ENCODE data around the gene WWTR1. TPM values are rescaled to one million over a fixed set of nuclear protein-coding genes. Genes with fewer than 3 reads are reported as not detected.

Gene WWTR1
- total RNA-seq, 2 donors from 2014 or later, result 0.99 to 1.2 TPM

DNA sequence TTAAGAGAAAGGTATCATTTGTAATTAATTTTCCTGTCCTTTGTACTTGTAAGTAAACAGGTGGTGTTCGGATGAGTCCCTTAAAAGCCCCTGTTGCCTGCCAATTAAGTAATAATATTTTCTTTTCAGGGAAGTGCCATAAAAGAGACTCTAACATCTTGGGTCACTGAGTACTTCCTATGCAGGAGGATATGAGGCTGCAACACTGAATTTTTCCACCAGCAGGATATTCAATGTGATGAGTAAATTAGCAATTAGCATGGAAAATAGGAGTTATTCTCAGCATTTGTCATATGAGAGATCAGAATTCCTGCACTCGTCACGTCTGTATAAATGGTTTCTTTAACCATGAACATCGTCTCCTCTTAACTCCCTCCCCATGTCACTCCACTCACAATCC, 45.4 kb downstream of the WWTR1 start:
- Mint-ChIP-seq H3K36me3 (no peaks in the 10 kb centered on the region), H3K9me3 (no peaks in the 10 kb centered on the region), H3K27ac (no peak overlapping the region)
- no peak for ATAC-seq
- no peak for DNase-seq (ENCODE audit: low spot score in 2 of 2)

DNA sequence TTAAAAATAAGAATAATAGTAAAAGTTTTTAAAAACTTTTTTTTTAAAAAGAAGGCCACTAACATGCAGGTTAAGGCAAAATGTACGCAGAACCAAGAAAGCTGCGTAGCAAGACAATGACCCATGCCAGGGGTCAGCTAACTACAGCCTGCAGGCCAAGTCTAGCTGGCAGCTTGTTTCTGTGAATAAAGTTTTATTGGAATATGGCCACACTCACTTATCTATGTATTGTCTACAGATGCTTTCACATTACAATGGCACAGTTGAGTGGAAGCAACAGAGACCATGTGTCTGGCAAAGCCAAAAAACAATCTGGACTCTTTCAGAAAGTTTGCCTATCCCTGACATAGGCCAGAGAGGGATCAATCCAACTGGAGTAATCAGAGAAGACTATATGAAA, 46.7 kb downstream of the WWTR1 start:
- no peak for ATAC-seq
- no peak overlapping the region for H3K27ac Mint-ChIP-seq

DNA sequence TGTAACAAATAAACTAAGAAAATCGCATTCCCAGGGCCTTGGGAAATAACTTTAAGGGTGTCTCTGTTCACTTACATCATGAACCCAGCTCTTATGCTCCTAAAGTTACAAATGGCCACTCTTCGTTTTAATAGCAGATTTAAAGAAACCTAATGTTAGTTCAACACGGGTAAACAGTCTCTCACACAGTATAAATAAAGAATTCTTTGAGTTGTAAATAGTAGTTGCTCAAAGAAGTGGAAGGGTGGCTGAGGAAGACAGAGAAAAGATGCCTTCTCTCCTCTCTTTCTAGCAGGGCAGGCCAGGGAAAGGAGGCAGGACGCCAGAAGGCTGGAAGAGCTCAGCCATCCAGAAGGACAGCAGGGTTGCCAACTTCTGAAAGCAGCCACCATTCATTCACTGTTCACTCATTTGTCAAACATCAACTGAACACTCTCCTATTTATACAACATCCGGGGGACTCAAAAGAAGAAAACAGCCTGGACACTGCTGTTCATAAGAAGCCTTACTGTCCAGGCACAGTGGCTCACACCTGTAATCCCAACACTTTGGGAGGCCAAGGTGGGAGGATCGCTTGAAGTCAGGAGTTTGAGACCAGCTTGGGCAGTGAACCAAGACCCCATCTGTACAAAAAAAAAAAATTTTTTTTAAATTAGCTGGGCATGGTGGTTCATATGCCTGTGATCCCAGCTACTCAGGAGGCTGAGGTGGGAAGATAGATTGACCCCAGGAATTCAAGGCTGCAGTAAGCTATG, 47.3 kb downstream of the WWTR1 start:
- Mint-ChIP-seq H3K9me3 (no peaks in the 10 kb centered on the region), H3K36me3 (no peaks in the 10 kb centered on the region), H3K27ac (no peak overlapping the region)
- DNase-seq (ENCODE audit: low spot score in 2 of 2) (no peak), ATAC-seq (no peak)

More for the DNA sequence above, 46.7 kb downstream of the WWTR1 start:
- H3K9me3 Mint-ChIP-seq, result no peaks in the 10 kb centered on the region
- DNase-seq (ENCODE audit: low spot score in 2 of 2), result no peak
- no peaks in the 10 kb centered on the region for H3K36me3 Mint-ChIP-seq

DNA sequence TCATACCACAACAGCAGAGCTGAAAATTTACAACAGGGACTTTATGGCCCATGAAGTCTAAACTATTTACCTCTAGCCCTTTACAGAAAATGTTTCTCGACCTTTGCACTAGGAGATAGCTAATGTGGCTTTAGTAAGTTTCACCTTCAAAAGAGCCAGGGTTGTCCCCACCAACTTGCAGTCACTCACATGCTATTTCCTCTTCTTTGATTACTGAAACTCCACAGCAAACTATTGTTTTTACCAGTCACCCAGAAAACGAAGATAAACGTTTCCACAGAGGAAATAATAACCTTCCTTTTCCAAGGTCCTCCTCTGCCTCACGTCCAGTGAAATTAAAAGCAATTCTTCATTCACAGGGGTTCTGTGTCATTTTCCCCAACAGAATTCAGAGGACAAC, 48.2 kb downstream of the WWTR1 start:
- H3K9me3 Mint-ChIP-seq, result no peaks in the 10 kb centered on the region
- DNase-seq (ENCODE audit: low spot score in 2 of 2), result no peak
- H3K36me3 Mint-ChIP-seq, result no peaks in the 10 kb centered on the region
- no peak overlapping the region for H3K27ac Mint-ChIP-seq
- ATAC-seq, result no peak

DNA sequence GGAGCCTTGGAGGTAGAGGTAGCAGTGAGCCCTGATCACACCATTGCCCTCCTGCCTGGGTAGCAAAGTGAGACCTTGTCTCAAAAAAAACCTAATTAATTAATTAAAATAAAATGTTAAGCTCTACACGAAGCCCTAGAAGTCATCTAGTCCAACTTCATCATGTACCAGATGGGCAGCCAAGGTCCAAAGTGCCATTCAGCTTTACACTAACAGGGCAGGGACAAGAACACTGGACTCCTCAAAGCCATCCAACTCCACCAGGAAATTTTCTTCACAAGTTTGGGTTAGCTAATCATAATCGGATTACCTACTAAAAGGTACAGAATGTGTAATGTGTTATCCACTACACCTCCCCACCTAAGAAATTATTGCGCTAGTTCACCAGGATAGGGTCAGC, 48.8 kb downstream of the WWTR1 start:
- ATAC-seq (no peak), DNase-seq (ENCODE audit: low spot score in 2 of 2) (no peak)
- no peaks in the 10 kb centered on the region for H3K36me3 Mint-ChIP-seq
- no peak overlapping the region for H3K27ac Mint-ChIP-seq
- H3K9me3 Mint-ChIP-seq, result no peaks in the 10 kb centered on the region

DNA sequence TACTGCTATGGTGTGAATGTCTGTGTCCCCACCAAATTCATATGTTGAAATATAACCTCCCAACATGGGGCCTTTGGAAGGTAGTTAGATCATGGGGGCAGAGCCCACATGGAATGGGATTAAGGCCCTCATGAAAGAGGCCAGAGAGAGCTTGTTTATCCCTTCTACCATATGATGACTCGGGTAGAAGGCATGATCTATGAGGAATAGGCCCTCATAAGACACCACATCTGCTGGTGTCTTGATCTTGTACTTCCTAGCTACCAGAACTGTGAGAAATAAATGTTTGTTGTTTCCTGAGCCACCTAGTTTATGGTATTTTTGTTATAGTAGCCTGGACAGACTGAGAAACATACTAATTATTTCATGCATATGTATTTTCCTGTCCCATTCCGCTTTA, 51.9 kb downstream of the WWTR1 start:
- DNase-seq (ENCODE audit: low spot score in 2 of 2) (no peak), ATAC-seq (no peak)
- H3K27ac Mint-ChIP-seq, result no peak overlapping the region
- H3K9me3 Mint-ChIP-seq, result no peaks in the 10 kb centered on the region
- H3K36me3 Mint-ChIP-seq, result no peaks in the 10 kb centered on the region

DNA sequence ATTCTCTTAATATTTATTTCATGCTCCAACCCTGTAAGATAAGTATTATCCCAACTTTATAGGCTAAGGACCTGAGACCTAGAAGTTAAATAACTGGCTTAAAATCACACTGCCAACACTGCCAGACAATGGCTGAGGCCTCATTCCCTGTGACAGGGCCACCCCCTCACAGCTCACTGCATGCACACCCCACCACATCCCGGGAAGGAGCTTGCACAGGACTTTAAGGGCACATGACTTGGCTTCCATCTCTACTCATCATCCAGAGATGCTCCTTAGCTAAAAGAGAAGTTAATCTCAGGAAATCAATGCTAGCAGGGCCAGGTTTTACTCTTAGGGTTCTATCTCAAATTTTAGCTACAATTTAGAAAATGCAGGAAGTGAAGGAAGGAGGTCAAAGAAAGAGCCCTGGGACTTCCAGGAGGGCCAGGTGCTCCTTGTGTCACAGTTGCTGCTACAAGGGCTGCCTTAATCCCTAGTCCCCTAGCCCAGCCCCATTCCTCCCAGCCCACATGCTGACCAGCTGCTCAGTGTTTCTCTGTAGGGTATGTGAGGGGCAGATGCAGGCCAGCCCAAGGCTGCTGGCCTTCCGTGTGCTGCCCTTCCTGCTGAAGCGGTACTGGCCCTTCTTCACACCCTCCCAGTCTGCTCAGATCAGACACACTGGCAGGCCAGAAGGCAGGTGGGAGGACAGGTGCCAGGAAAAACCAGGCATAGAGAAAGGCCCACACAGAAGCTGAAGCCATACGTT, 53.5 kb downstream of the WWTR1 start:
- DNase-seq (ENCODE audit: low spot score in 2 of 2), result no peak
- Mint-ChIP-seq H3K36me3 (no peaks in the 10 kb centered on the region), H3K9me3 (no peaks in the 10 kb centered on the region), H3K27ac (no peak overlapping the region)
- ATAC-seq, result no peak

DNA sequence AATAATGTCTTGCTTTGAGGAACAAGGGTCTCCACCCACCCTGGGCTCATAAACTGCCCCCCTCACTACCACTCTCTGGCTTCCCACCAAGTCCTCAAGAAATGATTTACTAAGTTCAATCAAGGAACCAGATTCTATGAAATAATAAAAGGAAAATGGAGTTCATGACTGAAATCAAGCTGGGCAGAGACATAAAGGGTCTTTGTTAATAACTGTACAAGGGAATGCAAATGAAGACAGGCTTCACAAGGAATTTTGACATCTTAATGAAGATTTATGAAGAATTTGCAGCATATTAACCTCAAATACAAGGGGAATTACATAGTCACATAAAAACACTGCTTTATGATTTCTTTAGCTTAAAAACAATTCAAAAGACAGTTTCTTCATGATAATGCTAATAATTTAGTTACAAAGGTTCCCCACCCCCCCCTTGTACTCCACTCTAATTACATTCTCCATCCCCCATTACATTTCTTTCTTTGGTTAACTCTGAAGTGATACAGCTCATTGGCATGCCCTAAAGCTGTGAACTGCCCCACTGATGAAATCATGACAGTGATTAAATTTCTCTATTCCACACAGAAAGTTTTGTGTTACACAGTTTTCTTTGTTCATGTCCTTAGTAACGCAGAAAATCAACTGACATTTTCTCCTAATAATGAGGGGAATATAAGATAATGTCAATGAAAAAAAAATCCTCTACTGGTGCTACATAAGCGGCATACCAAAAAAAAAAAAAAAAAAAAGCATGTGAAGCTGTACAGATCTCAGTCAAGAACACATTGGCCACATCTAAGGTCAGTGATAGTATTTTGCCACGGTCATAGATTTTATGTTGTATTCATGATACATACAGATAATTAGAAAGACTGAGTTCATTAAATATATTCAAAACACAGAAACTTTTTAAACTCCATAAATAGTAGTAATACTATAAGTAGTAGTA, 54.4 kb downstream of the WWTR1 start:
- DNase-seq (ENCODE audit: low spot score in 2 of 2) (no peak), ATAC-seq (no peak)
- Mint-ChIP-seq H3K36me3 (no peaks in the 10 kb centered on the region), H3K27ac (no peak overlapping the region), H3K9me3 (no peaks in the 10 kb centered on the region)

DNA sequence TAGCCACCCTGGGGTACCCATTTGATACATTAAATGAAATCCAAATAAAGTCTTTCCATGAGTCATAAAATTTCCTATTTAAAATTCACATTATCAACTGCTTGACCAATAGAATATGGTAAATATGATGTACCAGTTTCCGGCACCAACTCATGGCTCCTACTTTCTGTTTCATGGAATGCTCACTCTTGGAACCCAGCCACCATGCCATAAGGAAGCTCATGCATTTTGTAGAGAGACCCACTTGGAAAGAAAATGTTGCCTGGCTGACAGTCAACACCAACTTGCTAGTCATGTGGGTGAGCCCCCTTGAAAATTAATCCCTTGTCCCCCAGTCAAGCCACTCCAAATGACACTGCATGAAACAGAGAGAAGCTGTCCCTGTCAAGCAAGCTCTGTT, 57.2 kb downstream of the WWTR1 start:
- ATAC-seq (no peak), DNase-seq (ENCODE audit: low spot score in 2 of 2) (no peak)
- no peaks in the 10 kb centered on the region for H3K9me3 Mint-ChIP-seq
- no peak overlapping the region for H3K27ac Mint-ChIP-seq
- no peaks in the 10 kb centered on the region for H3K36me3 Mint-ChIP-seq

DNA sequence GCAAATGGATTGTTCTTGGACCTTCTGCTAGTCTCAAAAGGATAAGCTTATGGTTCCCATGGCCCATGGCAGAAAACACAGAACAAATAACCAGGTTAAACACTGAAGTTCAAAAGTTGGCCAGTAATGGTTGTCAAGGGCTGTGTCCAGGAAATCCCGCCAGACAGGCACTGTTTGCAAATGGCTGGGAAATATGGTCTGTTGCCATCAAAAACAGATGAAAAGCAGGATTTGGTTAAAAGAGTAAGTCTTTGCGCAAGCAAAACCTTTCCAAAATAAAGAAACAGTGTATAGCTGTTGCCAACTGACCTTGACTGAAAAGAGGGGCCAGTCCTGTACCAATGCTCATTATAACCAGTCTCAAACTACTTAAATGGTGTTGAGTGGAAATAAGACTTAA, 58.6 kb downstream of the WWTR1 start:
- no peak for ATAC-seq
- Mint-ChIP-seq H3K27ac (no peak overlapping the region), H3K9me3 (no peaks in the 10 kb centered on the region), H3K36me3 (no peaks in the 10 kb centered on the region)
- no peak for DNase-seq (ENCODE audit: low spot score in 2 of 2)

DNA sequence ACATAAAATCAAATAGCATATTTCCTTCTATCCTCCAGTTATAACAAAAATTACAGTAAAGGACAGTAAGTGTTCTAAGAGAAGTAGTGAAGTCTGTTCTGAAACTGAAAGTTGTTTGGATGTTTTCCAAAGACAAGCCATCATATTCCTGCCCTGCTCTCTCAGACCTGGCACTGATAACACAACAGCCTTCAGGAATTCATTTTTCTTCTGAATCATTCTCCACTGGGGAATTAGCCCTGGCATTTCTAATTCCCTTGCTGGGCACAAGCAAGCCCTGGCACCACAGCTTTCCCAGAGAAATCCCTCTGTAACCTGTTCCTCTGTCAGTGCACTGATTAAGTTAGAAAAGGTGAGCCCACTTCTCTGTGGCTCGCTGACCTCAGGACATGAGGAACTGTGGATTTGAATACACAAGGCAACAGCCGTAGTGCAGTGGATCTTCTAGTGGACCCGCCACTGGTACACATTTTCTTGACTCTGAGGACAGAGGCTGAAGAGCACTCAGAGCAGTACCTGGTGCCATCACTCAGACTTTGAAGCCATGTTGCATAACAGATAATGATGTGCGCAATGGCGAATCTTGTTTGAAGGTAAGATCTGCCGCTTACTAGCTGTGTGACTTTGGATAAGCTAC, 61.6 kb downstream of the WWTR1 start:
- no peak overlapping the region for H3K27ac Mint-ChIP-seq
- DNase-seq (ENCODE audit: low spot score in 2 of 2) (no peak), ATAC-seq (no peak)
- H3K36me3 Mint-ChIP-seq, result no peaks in the 10 kb centered on the region
- no peaks in the 10 kb centered on the region for H3K9me3 Mint-ChIP-seq

DNA sequence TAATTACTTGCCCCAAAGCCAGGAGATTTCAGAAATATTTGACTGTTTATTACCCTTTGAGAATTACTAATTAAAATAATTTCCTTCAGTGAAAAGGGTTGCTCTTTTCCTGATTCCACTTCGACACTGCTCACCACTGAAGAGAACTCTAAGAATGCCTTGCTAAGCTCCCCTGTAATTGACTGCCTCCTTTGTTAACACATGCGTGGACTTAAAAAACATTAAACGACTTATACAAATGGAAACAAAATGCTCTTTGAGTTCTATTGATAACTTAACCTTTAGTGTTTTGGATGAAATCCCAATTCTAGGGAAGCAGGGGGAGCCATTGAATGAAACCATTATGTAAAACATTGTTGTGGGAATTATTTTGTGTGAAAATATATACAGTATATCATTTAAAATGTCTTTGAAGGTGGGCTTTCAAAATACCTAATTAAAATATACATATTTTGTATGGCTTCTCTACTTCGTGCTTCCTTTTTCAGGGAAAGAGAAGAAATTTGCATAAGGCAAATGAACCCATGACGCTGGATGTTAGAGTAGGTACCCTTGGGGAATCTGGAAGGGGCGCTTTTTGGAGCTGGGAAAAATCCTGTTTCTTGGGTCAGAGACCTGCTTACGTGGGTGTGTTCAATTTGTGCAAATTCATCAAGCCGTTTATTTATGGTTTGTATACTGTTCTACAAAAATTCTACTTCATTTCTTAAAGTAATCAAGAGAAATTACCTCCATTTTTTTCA, 64.2 kb downstream of the WWTR1 start:
- DNase-seq (ENCODE audit: low spot score in 2 of 2) (no peak), ATAC-seq (no peak)
- Mint-ChIP-seq H3K9me3 (no peaks in the 10 kb centered on the region), H3K36me3 (no peaks in the 10 kb centered on the region), H3K27ac (no peak overlapping the region)

DNA sequence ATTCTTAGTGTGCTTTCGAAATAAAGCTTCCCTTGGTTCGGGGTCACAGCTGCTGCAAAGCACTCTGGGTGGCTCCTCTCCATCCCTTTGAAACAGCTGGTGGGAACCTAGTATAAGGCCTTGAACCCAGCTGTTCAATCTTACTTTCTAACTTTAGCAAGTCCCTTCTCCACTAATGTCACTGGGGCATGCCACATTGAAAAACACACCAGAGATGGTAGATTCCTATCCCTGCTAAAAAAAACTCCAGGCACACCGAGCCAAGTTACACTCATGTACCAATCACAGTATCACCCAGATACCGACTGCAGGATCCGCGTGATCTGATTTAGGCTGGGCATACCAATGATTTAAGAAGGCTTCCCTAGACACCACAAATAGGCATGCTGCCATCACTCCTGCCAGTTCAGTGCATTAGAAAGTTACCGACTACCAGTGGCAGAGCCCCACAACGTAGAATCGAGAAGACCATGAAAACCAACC, 65.0 kb downstream of the WWTR1 start:
- no peak for ATAC-seq
- no peak overlapping the region for H3K27ac Mint-ChIP-seq
- no peaks in the 10 kb centered on the region for H3K36me3 Mint-ChIP-seq
- DNase-seq (ENCODE audit: low spot score in 2 of 2), result no peak
- H3K9me3 Mint-ChIP-seq, result no peaks in the 10 kb centered on the region

DNA sequence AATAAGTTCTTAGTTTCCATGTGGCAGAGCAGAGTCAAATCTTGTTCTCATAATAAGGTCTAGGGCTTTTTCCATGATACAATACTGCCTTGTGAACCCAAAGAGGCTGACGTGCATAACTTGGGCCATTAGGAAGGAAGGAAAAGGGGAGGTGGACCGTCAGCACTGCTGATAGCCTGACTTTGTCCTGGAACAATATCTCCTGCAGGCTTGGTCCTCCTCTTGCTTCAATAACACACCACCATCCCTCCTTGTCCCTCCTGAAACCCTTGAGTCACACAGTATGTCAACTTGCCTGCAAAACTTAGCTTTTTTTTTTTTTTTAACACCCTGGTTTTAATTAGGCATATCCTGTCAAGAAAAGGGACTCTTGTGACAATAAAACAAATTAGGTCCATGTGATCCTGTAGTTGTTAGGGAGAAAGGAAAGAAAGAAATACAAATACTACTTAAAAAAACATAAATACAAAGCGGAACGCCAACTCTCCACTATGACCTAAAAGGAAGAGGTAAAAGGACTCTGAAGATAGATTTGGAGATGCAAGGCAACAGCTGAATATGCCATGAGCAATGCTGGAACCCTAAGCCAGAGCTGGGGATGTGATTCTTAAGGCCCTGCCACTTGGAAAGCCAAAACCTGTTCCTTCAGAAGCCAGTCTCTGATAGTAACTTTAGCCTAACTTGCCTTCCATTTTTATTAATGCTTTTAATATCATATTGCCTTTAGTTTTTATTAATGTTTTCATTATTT, 67.0 kb downstream of the WWTR1 start:
- Mint-ChIP-seq H3K27ac (no peak overlapping the region), H3K36me3 (no peaks in the 10 kb centered on the region), H3K9me3 (no peaks in the 10 kb centered on the region)
- ATAC-seq (no peak), DNase-seq (ENCODE audit: low spot score in 2 of 2) (no peak)

DNA sequence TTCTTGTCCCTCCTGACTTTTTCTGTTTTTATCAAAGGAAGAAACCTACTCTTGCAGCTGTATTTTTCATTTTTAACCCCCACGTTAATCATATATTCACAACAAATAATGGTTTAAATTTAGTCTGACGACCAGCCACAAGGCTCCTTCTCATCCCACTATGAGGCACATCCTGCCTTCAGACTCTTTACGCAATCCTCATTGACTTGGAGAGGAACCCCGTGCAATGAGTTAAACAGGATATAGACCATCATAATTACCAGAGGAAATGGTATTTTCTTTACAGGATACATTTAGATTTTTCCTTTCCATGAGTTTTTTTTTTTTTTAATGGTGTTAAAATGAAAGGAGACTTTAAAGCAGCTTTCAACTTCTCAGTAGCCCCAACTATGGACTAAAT, 68.5 kb downstream of the WWTR1 start:
- Mint-ChIP-seq H3K27ac (no peak overlapping the region), H3K36me3 (no peaks in the 10 kb centered on the region), H3K9me3 (no peaks in the 10 kb centered on the region)
- ATAC-seq (no peak), DNase-seq (ENCODE audit: low spot score in 2 of 2) (no peak)
